Activated T-helper 9 cell treated with anti-CD3 and anti-CD28 coated beads, Interleukin-2, amount 50 U/mL, for 16 hours (primary cell): ENCODE measurements around the gene NDUFAF2.

ENCODE experiments used
- DNase-seq: peaks from one replicate; pipeline ENCODE4 v3.0.0-alpha.2; 2020; ENCODE audit warnings: low read depth

Gene NDUFAF2

DNA sequence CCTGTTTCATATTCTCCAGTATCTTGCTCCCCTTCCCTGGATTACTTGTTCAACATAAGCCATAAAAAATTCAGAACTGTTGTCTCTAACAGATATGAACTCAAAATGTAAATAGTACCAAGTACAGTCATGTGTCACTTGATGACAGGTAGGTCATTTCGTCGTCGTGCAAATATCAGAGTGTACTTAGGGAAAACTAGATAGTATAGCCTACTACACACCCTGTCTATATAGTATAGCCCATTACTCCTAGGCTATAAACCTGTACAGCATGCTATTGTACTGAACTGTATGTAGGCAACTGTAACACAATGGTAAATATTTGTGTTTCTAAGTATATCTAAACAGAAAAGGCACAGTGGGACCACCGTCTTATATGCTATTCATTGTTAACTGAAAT, 178.1 kb downstream of the NDUFAF2 start:
- no peak for DNase-seq

DNA sequence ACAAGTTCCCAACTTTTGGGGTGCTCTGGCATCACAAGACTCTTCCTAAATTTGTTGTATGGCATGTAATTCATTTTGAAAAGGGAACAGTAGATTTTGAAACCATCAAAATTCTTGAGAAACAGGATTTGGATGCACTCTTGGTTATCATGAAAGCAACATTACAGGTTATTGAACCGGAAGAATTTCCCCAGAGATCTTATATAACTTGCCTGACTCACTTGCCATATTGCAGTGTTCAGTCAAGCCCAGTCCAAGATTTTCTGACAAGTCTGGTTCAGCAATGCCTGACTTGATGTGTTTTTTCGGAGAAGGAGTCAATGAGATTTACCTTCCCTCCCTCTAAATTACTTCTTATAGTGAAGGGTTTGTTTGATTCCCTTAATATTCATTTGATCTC, 185.3 kb downstream of the NDUFAF2 start:
- DNase-seq: no peak

DNA sequence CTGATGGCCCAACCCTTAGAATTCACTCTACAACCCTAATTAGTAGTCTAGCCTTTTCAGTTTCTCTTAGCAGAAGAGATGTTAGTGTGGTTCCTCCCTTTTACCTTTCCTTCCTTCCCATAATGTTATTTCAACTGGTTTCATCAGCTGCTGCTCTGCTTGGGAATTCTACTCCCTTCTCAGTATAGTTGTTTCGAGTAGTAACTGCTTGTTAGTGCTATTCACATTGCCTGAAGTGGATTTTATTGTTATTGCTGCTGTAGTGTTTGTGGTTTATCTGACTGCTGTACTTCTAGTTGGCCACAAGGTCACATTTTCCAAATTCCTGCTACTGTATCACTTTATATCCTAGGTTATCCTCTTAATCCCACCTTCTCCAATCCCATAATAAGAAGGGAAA, 187.6 kb downstream of the NDUFAF2 start:
- DNase-seq: no peak

DNA sequence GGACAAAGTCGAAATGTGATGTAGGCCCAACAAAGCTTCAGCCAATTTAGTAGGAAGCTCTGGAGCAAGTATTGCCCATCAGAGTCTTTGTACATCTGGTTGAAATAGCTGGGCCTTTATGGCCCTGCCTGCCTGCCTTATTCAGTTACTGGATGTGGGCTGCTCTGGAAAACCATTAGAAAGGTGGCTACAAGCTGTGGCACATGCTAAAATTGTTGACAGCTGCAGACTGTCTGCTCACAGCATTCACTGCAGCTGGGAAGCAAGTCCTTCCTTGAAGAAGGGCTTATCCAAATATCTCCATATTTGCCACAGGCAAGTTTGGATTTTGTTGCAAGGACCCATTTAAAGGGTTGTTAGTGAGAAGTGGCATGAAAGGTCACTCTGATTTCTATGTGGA, 192.8 kb downstream of the NDUFAF2 start:
- DNase-seq: no peak

DNA sequence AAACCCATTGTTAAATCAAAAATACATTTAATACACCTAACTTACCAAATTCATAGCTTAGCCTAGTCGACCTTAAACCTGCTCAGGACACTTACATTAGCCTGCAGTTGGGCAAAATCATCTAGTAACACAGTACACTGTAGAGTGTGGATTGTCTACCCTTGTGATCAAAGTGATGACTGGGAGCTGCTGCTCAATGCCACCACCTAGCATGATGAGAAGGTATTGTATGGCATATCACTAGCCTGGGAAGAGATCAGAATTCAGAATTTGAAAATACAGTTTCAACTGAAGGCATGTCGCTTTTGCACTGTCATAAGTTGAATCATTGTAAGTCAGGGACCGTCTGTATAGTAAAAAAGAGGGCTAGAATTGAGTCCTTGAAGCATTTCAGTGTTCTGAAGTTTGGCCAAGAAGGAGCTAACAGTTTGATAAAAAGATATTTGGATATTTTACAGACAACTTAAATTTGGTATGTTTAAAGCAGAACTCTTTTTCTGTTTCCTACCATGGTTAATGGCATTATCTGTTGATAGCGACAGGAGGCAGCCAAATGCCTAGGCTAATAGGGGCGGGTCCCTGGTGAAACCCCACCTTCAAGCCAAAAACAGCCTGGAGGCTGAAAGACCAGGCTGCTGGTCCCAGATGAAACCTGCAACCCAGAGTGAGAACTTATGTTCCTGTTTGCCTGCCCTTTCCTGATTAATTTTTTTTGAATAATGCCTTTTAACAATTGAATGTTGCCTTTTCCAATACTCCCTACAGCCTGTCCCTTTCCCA, 194.3 kb downstream of the NDUFAF2 start:
- no peak for DNase-seq

DNA sequence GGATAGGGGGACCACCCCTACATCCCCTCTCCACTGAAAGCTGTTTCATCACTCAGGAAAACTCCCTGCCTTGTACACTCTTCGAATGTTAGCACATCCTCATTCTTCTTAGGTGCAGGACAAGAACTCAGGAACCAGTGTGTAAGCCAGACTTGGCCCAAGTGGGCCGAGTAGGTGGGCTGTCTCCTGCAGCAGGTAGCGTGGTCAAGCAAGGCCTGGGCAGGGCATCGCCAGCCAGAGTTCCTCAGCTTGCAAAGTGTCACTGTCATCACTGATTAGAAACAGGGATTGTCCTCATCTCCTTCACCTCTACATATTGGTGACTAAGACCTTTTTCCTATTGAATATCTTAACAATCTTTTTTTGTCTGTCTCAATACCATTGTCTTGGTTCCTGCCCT, 194.9 kb downstream of the NDUFAF2 start:
- no peak for DNase-seq

DNA sequence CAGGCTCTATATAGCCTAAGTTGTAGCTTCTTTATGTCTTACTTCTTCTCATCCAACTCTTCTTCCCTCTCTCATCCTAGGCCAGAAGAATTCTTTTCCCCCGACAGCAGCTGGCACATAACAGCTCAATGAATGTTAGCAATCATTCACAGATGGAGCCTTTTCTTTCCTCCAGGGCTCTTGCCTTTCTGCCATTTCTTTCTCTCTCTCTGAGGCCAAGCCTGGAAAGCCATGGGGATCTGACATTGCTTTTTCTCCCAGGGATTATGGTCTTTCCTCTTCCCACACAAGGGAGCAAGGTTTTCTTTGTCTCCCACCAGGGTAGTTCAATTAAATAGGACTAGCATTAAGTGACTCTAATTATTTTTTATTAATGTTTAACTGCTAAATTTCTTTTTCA, 196.8 kb downstream of the NDUFAF2 start:
- no peak for DNase-seq

DNA sequence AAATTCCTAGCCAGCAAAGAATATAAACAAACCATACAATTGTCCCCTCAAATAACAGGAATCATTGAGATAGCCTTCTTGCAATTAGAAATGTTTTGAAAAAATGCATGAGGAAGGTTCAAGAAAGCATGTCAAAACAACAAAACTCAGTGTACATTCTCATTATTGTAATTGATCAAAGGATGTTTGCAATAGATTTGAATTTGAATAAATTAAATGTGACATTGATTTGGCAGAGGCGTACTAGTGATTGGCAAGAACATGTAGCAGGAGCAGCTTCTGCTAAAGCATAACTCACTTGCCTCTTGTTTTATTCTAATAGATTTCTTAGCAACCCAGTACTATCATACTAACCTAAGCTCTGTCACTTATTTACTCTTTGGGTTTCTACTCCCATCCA, 197.4 kb downstream of the NDUFAF2 start:
- DNase-seq: no peak

DNA sequence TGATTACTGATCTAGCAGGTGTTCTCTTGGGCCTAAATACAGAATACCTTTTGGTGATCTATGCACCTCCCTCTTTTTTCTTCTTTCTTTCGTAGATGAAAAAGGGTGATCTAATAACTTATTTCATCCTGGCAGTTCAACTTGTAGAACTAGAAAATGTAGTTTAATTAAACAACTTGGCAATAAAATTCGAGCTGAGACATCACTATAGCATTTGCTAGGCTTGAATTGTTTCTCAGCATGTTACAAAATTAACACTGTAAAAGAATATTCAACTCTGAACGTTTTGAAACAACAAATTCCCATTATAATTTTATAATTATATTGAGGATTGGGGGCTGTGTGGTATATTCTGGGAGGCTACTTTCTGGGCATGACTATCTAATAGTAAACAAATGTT, 197.8 kb downstream of the NDUFAF2 start:
- no peak for DNase-seq

DNA sequence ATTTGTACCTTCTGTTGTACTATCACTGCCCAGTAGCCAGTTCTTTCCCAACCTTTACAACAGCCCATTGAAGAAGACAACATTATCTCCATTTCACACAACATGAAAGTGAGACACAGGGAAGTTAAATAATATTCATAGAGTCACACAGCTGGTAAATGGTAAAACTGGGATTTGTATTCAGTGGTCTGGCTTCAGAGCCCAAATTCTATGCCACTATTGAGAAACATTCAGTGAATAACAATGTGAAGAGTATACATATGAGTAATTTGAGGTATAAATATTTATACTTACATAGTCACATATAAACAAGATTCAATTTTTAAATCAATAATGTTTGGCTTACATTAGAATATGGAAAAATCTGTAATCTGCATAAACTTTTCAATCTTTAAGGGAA, 203.5 kb downstream of the NDUFAF2 start:
- no peak for DNase-seq

DNA sequence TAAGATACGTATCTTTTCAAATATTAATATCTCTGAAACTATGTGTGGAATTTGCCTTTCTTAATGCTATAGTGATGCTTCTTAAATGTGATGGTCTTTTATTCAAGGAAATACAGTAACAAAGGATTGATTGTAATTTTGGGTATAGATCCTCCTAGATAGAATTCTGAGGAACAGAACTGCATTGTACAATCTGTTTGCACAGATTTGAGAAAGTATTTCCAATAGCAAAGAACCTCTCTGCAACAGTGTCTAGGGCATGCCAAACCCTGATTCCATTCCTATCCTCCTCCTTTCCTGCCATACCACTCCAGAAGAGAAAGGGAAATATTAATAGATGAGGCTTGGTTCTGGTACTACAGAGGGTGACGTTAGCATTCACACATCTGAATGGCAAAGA, 206.9 kb downstream of the NDUFAF2 start:
- no peak for DNase-seq

DNA sequence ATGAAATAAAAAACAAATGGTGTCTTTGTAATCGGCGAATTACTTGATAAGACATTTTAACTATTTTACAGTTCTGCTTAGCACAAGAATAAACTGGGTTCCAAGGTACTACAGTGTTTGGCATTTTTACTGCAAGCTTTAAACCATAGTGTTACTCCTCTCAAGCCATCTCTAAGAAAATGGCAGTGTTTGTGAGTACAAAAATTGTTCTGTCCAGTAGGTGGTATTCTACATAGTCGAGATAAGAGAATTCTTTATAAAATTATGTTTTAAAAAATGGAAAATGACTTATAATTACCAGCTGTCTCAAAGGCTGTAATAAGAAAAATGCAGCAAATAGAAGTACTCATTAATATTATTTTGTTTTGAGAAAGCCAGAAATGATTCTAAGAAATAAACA, 214.1 kb downstream of the NDUFAF2 start:
- no peak for DNase-seq

DNA sequence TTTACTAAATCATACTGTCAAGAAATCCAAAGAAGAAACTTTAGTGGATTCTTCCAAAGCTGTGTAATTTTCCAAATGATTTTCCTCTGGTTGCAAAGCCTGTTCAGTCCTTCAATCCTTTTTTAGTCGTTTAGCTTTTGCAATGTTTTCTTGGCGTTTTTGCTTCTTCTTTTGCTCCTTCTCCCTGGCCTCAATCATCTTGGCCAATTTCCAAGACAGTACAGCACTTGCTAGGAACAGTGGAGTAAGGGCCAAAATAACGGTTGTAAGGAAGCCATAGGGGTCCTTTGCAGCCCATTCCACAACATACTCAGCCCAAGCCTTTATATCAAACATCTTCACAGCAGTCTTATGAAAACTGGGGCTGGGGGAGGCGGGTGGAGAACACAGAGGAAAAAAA, 214.8 kb downstream of the NDUFAF2 start:
- no peak for DNase-seq

DNA sequence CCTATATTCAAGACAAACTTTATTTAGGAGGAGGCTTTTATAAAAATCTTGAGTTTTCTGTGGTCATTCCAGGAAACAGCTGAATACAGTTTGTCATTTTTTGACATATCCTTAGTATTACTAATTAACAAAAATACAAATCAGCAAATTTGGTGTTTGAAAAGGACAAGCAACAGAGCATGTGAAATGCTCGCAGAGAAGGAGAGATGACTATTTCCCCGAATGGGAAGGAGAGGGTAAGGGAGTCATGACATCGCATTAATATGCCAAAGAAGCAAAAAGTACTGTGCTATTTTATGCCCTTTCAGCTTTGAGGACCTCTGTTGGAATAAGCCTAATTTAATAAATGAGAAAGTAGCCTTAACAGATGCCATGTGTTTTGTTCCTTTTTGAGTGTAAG, 215.5 kb downstream of the NDUFAF2 start:
- no peak for DNase-seq

DNA sequence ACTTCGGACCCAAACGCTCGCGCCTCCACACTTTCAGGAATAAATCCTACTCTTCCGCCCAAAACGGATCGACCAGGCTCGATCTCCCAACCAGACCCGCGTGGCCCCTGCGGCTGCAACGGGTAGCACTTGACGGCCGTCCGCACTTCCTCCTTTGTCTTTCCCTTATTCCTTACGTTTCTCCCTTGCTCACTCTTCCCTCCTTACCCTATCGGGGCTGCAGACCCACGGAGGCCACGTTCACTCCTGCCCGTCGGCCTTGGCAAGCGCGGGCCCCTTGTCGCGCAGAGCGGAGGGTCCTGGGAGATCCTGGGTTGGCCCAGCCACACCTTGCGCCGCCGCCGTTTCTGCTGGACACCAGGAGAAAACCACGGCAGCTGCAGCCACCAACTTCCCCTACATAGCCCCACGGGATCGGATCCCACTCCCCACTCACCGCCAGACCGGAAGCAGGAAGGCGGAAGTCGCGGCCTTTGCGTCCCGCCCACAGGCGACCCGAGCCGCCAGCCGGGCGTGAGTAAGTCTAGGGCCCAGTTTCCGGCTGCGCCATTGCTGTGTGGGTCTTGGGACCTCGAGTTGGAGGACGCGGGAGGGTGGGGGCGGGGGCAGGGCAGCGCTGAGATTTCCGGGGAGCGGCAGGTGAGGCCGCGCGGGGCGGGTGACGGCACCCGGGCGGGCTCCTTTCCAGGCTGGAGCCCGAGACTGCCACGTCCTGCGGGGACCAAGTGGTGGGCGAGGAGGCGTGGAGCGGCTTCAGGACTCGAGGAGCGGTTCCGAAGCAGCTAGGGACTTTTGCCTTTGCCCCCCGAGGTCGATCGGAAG, 217.2 kb downstream of the NDUFAF2 start, which contains the start of gene SMIM15:
SMIM15 (minus strand) TSS at position 459 of the 822 bp plus-strand sequence. CDS start 2,297 bp downstream, outside the sequence.
- DNase-seq: peak; percentile 68

DNA sequence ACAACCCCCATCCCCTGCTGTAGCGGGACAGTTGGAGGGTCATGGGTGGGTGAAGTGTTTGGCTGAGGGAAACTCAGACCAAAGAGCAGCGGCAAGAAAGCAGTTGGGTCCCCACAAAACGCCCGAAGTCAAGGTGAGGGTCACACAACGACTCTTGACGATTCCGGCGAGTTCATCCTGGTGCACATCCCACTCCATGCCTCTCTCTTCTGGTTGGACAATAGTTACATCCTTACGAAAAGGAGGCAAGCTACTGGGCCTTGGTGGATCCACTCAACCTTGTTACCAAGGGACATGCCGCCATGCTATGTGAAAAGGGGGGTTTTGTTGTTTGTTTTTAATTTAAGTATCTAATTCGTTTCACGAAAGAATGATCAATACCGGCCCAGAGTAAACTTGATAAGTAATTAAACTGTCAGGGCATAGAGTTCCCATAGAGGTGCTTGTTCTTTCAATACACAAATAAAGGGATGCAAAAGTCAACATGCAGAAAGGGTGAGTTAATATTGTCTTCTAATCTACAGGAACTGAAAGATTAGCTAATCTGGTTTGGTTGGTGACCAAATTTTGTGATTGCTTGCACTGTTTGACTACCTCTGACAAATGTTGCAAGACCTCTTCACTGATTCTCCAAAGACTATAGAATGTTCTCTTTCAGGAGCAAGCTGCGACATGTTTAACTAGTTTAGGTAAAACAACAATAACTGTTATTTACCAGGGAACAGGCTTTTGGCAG, 218.0 kb downstream of the NDUFAF2 start:
- DNase-seq: no peak

DNA sequence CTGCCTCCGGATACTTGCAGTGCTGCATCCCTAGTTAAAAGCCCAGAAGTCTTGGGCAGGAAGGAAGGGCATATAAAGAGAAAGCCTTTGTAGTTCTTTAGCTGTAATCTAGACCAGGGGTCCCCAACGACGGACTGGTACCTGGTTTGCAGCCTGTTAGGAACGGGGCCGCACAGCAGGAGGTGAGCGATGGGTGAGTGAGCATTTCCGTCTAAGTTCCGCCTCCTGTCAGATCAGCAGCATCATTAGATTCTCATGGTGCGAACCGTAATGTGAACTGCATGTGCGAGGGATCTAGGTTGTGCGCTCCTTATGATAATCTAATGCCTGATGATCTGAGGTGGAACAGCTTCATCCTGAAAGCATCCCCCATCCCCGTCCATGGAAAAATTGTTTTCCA, 218.9 kb downstream of the NDUFAF2 start:
- DNase-seq: no peak

DNA sequence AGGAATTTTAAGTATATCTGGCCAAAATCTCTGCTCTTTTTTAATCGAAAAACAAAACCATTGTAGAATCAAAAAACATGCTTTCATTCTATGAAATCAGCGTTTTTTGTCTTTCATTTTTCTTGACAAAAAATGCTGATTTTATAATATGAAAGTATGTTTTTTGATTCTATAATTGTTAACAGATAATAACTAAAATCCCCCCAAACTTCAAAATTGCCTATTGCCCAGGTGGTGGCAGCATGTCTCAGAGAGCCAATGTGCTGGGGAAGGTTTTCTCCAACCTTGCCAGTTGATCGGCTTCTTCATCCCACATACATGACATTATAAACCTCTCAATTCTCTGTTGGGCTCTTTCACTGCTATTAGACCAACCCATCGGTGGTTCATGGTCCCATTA, 222.4 kb downstream of the NDUFAF2 start:
- DNase-seq: no peak

DNA sequence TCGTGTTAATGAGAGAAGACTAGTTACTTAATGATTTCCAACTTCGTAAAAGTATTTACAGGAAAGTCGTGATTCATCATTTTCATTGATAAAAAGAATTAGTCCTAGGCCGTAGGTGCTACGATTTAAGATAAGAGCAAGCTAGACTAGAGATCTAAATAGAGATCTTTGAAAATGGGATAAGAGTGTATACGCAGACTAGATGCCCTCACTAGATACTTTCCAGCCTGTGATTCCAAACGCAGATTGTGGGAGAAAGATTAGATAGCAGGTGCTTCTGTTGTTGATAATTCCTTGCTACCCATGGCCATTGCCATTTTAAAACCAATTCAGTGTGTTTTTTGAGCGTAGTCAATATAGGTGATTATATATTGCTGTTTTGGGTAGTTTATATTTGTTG, 223.9 kb downstream of the NDUFAF2 start:
- DNase-seq: no peak

DNA sequence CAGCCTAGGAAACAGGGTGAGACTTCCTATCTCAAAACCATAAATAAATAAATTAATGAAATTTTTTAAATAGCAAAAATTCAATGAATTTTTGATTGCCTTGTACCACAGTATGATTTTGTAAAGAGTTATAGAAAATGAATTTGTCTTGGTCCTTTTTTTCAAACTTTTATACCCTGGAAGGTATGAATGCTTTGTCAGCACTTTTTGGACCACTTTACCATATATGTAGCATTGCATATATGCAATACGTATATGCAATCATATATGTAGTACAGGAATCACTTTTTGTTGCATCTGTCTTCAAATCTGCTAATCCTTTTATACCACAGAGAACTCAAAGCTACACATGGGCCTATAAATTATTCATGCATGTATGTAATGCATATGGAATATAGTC, 226.5 kb downstream of the NDUFAF2 start:
- no peak for DNase-seq

DNA sequence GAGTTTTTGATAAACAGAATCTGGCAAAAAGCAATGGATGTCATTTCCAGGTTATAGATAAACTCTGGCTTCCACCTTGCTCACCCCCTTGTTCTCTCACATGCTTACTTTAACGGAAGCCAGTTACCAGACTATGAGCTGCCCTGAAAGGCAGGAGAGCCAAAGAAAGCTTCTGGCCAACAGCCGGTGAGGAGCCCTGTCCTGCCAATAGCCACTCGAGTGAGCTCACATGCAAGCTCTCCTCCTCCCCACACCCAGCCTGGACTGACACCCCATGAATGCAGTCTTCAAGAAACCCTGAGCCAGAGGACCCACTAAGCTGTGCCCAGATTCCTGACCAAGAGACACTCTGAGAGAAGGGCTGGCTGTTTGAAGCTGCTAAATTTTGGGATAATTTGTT, 231.6 kb downstream of the NDUFAF2 start:
- no peak for DNase-seq

DNA sequence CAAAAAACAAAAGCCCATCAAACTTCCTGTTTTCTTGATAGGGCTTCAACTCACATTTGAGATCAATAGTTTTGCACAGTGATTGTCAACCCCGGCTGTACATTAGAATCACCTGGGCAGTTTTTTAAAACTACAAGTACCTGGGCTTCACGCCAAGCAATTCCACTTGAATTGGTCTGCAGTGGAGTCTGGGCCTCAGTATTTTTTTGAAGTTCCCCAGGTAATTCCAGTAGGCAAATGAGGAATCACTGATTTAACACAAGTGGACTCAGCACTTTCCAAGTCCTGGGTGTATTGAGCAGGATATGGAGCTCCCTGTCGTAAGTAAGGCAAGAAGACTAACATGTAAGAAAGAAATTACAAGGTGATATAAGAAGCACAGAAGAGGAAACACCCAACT, 232.1 kb downstream of the NDUFAF2 start:
- DNase-seq: no peak

DNA sequence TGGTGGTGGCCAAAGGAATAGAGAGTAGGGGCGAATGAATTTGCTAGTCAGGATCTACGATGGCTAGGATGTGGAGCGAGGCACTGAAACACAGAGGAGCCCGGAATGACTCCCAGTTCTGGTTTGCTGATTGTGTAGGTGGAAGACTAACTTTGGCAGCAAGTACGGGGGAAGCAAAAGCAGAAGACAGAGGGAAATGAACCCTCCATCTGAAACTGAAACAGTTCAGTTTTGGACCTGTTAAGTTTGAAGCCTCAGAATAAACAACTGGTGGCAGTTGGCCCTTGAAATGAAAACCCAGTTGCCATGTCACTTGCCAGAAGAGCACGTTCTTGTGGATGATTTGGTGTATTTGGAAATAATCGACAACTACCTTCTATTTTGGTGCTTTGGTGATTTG, 232.7 kb downstream of the NDUFAF2 start:
- no peak for DNase-seq
